Muscle of arm (tissue), 12 donors: ENCODE measurements around the gene ROPN1L. TPM values are rescaled to one million over a fixed set of nuclear protein-coding genes. Genes with fewer than 3 reads are reported as not detected.
A peak's percentile ranks its signal among the peaks of the same experiment; 100 is the strongest.

ENCODE experiments used
- DNase-seq: peaks from one replicate; pipeline ENCODE4 v3.0.0-alpha.2; 2013
- polyA plus RNA-seq, 12 donors: library from polyadenylated mRNA; unstranded; fragments of 120-200 nt; gene quantifications; one replicate each; pipeline ENCODE4 v1.2.1, GENCODE V29; 2013; ENCODE audit not compliant: insufficient read length in 12 of 12

Gene ROPN1L
- polyA plus RNA-seq, 12 donors = 0.58 TPM; not detected in 11

DNA sequence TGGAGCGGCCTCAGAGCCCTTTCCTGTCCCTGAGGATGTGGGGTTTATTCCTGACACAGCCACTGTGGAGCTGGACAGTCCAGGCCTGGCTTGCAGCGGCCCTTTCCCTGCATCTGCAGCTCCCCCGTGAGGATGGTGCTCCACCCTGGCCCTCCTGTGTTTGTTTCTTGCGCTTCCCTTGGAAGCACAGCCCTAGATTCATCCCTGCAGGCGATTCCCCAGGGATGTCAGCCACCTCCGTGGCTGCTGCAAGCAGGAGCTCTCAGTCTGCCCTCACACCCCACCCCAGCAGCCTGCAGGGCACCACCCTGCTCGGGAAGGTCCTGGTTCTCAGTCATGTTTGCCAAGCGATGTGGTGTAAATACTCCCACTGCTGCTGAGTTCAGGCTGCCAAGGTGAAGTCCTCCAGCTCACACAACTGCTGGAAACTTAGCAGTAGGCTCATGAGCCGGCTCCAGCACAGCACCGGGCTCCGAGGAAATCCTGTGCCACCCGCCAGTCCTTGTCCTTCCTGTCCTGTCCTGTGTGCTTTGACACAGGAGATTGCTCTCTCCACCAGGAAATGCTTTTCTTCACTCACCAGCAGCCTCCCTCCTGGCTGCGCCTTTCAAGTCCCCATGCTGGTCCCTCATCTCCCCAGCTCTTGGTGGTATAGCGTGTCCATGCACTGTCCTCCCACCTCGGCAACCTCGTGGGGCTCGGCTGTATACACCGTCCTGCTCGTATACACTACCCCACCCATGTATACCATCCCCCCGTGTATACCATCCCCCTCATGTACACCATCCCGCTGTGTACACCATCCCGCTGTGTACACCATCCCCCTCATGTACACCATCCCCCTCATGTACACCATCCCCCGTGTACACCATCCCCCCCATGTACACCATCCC lies 16.2 kb downstream of the ROPN1L start:
- no peak for DNase-seq

DNA sequence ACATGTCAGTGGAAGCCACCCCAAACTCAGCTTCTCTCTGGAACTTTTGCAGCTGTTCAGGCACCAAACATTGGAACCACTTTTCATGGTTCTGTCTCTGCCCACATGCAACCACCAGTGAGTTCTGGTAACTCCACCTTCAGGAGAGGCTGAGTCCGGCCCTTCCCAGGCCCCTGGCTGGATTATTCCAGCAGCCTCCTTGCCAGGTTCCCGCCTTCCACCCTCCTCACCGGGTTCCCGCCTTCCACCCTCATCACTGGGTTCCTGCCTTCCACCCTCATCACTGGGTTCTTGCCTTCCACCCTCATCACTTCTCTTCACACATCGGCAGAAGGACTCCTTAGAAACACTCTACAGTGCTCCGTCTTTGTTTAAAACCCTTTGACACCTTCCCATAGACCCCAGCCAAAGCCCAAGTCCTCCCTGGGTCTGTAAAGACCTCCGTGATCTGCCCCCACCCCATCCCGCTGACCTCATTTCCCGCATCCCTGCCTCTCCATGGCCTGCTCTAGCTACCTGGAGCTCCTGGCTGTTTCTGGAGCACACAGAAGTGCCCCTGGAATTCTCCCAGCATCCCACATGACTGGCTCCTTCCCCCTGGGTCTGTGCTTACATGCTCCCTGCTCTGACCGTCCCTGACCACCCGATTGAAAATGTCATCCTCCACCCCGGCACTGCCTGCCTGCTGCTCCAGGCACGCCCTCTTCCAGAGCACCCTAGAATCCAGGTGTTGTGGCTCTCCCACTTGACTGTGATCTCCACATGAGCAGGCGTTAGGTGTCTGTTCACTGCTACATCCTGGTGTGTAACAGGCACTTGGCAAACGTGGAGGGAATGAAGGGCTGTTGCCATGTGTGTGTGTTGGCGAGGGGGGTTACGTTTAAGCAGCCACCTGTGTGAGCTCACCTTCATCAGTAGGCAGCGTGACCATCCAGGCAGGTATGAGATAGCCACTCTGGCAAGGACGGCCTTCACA lies 17.7 kb downstream of the ROPN1L start:
- no peak for DNase-seq

DNA sequence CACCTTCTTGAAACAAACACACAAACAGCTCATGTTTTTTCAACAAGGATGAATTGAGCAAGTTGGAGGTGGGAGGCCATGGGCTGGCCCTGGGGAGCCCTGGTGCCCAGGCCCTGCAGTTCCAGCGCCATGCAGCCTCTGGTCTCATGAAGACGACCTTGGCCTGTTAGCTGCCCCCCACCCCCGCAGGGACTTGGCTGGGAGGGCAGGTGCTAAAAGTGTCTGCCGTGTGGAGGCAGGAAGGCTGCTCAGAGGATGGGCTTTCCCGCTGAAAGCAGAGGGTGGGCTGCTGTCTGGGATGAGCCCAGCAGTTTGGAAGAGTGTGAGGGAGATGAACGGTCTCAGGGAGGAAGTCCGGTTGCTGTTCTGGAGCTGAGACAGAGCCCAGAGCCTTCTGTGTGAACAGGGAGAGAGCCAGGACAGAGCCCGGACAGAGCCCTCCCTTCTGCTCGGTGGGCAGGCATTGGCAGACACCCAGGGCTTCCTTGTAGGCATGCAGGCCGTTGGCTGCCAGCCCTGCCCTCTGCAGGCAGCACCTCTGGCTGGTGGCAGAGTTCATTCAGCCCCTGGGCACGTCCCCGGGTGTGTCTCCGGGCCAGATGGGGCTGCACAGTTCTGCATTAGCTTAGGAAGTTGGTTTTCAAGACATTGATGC lies 18.7 kb downstream of the ROPN1L start:
- DNase-seq = no peak

DNA sequence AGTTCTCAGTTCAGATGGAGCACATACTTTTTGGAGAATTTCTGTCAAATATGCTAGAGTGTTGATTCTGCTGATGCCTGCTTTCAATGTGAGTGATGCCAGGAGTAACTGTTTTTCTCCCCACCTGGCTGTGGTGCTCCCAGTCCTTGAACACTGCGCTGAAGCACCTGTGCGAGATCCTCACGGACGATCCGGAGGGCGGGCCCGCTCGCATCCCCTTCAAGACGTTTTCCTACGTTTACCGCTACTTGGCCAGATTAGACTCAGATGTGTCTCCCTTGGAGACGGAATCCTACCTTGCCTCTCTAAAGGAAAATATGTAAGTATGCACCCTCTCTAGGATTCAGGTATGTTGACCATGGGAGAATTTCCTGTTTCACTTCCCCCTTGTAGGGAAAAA lies 19.4 kb downstream of the ROPN1L start:
- DNase-seq = no peak

DNA sequence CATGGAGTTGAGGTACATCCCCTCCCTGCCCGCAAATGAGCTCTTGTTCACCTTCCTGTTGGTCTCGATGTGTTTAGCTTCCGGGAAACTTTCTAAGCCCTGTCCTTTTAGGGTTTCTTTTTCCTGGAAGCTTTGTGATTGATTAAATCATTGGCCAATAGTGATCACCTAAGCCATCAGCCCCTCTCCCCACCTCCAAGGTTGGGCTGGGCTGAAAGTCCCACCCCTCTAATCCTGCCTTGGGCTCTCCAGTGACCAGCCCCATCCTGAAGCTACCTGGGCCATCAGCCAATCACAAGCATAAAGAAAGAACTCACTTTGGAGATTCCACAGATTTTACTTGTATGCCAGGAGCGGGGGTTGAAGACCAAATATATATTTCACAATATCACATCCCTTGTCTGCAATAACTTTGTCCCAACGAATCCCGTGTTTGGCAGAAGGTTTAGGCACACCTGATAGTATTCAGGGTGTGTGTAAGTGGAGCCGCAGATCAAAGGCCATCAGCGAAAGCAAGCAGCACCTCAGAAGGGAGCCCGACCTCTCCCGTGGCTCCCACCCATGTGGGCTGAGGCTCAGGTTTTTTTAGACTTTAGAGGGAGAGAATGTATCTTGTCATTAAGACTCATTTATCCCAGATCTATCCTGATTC lies 20.4 kb downstream of the ROPN1L start:
- no peak for DNase-seq

DNA sequence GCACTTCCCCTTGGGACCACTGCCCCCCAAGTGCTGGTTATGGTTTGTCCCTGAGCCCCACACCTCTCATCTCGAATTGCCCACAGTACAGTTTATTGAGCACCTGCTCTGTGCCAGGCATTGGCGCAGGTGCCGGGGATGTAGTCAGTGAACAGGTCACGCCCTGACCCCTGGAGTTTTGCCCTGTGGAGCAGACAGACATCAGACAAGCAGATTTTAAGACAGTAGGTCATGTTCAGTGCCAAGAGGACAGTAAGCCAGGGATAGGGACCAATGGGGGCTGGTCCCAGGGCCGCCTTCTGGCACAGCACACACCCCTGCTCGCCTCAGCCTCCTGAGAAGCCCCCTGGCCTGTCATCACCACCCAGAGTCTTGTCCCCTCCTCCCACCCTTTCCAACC lies 21.9 kb downstream of the ROPN1L start:
- no peak for DNase-seq

DNA sequence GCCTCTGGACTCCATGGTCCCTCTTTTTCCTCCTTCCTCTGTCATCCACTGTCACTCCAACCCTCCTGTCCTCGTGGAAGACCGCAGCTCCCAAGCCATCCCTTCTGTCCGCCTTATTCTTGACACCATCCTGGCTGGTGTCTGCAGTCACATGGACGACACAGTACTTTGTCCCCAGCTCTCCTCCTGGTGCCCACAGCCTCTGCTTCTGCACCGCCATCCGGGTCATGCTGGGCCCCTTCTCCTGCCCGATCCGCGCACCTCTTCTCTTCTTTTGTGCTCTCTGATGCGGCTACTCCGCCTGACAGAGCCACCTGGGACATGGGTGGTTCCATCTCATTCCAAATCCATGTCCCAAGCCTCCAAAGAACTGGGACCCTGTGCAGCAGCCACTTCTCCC lies 22.5 kb downstream of the ROPN1L start:
- DNase-seq = no peak

DNA sequence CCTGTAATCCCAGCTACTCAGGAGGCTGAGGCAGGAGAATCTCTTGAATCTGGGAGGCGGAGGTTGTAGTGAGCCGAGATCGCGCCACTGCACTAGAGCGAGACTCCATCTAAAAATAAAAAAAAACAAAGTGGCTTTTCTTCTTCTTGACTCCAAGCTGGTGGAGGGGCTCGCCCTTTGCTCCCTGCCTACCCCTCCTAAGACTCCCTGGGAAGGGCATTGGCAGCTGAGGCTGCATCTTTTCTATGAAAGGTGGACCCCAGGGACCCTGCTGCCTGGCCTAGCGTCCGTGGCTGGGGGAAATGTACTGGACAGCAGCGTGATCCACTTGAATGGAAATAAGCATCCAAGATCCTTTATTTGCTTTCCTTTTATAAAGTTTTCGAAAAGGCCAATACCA lies 24.0 kb downstream of the ROPN1L start:
- no peak for DNase-seq

DNA sequence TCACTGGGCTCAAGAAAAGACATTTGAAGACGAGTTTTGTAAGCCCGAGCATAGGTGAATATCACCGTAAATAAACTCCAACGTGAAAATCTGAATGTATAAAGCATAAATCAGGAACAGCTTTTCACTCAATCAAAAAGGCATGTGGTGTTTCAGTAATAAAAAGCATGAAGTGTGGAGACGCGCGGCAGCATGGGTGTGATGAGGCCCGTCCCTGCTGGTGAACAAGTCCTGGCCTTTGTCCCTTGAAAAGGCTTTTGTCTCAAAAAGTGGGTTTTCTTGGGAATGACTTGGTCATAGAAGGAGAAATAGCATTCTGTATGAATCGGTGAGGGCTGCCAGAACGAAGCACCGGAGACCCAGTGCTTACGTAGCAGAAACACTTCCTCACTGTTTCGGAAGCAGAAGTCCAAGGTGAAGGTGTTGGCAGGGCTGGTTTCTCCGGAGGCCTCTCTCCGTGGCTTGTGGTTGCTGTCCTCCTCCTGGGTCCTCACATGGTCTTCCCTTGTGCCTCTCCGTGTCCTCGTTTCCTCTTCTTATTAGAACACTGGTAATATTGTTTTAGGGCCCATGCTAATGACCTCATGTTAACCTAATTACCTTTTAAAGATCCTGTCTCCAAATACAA lies 24.9 kb downstream of the ROPN1L start:
- no peak for DNase-seq

DNA sequence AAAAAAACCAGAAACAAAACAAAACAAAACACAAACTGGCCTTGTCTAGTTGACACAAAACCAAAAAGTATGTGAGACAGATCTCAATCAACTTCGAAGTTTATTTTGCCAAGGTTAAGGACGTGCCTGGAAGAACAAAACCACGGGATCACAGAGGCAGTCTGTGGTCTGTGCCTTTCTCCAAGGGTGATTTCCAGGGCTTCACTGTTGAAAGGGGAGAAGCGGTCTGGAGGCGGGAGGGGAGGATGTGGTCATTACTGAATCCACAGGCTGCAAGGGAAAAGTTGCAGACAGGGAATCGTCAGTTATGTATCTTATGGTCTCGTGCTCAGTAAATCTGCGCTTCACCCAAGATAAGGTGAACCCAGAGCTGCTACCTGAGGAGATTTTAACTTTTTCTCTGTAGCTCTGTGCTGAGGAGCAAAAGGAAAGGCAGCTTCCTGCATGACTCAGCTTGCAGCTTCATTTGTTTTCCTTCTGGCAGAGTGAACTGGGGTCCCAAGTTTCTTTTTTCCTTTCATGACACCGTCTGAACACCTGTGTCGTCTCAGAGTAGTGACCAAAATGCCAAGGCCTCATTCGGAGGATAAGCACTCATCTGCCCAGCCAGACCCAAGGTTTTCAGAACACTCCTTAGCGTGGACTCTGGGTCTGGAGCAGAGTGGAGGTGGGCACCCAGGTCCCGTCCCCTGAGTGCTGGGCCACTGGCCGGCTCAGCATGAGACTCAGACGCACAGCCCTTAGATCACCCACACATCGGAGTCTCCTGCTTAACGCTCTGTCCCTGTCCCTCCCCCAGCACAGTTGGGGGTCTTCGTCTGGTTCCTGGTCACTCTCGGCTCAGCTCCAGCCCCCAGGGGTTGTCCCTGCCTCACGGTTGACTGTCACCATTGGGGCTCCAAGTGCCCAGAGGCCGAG lies 25.9 kb downstream of the ROPN1L start:
- no peak for DNase-seq

DNA sequence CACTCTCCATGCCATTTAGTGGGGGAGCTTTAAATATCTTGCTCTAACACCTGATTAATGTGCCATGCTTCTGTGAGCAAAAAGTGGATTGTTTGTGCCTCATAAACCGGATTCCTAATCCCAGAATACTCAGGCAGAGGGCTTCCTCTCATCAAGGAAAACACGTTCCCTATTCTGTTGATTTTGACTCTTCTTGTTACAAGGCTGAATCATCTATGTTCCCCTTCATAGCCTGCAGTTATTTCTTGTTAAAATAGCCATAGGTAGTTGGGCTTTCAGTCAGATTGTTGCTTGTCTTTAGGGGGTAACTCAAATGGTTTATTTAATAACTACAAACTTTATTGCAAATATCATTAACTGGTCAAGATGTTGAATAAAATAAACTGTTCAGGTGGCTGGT lies 26.6 kb downstream of the ROPN1L start:
- no peak for DNase-seq

DNA sequence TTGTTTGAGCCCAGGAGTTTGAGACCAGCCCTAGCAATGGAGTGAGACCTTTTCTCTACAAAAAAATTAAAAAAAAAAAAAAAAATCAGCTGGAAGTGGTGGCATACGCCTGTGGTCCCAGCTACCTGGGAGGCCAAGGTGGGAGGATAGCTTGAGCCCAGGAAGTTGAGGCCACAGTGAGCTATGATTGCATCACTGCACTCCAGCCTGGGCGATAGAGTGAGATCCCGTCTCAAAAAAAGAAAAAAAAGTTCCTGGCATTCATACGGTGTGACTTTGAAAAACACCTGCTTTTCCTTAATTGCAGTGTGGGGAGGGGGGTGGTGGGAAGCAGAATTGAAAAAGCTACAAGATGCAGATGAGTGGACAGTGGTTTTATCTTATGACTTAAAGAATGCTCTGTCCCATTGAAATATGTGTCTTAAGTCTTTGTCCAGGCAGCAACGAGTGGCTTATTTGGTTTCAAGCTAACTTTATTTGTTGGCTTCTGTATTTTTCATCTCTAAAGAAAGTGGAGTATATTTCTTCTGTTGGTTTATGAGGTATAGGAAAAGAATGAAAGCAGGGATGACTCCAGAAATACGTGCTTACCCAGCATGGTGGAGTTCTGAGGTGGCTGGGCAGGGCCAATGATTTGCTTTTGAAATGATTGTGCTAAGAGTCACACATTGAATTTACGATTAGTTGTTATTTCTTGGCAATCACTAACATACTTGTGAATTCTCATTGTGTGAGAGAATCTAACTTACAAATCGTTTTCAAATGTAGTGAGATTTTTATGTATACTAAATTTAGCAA lies 27.8 kb downstream of the ROPN1L start:
- no peak for DNase-seq

DNA sequence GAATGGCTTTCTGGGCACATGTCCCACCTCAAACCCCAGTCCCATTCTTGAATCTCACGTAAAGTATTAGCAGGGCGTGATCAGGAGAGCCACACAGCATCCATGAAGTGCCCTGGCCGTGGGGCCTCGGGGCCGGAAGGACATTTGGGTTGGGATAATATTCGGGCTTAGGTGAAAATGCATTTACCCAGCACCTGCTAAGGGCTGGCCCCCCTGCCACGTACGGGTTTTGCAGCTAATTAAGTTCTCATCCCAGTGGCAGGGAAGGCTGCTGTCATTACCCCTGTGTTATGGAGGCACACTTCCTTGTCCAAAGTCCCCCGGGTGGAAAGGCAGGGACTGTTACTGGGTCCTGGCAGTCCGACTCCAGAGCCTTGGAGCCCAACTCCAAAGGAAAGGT lies 29.0 kb downstream of the ROPN1L start:
- no peak for DNase-seq

DNA sequence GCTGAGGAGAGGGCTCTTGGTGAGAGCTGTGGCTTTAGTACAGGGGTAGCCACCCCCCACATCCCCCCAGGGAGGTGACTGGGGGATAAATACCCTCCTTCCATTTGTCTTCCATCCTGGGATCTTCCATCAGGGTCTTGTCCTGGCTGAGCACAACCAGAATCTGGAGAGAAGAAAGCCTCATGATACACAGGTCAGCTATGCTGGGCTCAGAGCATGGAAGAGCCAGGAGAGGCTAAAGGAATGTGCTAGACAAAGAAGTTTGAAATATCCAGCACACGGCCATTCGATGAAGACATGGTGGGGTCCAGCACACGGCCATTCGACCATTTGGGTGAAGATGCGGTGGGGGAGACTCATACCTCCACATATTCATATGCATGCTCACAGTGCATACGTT lies 30.0 kb downstream of the ROPN1L start:
- DNase-seq = no peak

DNA sequence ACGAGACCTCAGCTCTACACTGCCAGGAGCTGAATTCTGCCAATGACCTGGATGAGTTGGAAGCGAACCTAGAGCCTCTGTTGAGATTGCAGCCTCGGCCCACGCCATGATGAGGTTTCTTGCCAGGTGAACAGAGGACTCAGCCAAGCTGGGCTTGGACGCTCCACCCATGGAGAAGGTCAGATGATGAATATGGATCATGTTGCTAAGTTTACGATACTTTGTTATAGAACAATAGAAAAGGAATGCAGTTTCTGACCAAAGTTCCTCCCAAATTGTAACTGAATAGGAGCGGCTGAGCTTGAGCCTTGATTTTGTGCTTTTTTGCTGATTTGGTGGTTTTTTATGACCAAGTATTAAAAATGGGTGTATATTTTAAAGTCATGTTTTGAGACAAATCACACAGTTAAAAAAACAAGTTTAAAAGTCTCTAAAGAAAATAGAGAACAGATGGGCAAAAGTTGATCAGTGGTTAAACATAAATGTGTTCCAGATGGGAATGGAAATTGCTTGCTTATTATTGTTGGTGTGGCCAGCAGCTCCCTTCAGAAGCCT lies 32.9 kb downstream of the ROPN1L start:
- peak; percentile 58 for DNase-seq

DNA sequence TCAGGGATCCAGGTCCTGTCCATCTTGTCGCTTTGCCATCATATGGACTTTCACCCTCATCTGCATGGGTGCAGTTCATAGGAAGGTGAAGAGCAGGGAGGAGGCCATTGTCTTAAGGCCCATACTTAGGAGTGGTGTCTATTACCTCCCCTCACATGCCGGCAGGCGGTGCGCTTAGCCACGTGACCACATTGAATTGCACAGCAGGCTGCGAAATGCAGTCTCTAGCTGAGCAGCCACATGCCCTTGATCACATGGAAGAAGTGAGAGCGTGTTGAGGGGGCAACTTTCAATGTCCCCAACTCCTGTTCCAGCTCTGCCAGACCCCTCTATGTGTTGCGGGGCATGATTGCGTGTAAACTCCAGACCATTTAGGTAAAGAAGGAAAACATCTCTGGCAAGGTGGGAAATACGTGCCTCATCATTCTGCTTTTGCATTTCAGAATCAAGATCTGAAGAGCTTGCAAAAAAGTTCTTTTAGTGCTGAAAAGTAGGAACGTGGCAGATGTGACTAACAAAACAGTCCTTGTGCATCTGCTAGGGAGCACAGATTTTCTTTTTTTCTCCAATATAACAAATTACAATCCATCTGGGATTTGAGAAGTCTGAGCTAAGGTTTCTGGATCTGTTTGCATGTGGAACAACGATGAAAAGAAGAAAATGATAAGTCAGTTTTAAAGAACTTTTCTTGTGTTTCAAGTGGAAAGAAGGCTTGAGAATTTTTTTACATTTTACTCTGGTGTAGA lies 34.4 kb downstream of the ROPN1L start:
- no peak for DNase-seq

DNA sequence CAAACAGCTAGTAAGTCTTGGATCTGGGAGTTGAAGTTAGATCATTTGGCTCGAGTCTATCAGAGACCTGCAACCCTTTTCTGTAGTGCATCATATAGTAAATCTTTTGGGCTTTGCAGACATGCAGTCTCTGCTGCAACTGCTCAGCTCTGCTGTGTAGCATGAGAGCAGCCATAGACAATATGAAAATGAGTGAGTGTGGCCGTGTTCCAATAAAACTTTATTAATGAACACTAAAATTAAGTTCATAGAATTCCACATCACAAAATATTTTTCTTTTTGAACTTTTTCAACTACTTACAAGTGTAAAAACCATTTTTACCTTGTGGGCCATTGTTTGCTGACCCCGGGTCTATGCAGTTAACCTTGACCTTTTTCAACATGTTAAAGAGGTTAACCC lies 35.2 kb downstream of the ROPN1L start:
- no peak for DNase-seq

DNA sequence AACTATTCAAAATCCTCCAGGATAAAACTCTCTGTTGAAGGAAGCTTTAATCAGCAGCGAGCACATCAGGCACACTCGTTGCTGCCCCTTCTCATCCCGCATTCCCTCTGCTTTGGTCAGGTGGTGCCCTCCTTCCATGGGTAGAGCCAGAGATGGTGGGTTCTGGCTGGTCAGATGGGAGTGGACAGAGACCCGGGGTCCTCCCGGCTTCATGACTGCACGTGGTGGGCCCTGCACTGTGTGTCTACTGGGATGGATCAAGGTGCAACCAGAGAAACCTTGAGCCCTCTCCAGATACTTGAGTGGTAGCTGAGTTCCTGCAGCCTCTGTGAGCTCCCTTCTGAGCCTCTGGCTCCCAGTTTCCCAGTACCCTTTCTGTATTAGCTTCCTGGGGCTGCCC lies 36.3 kb downstream of the ROPN1L start:
- DNase-seq = no peak
